ENCODE measurements around the gene PRPF8.

The PRPF8 gene

DNA sequence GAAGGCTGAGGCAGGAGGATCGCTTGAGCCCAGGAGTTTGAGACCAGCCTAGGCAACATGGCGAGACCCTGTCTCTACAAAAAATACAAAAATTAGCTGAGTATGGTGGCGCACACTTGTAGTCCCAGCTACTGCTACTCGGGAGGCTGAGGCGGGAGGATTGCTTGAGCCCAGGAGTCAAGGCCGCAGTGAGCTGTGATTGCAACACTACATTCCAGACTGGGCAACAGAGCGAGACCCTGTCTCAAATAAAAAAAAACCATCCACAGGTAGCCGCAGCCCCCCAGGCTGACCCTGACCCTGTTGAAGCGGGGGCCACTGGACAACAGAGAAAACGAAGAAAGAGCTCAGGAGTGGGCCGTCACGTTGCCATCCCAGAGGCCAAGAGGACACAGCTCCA lies 60.0 kb downstream of the PRPF8 start:
- DNase-seq: no peak

DNA sequence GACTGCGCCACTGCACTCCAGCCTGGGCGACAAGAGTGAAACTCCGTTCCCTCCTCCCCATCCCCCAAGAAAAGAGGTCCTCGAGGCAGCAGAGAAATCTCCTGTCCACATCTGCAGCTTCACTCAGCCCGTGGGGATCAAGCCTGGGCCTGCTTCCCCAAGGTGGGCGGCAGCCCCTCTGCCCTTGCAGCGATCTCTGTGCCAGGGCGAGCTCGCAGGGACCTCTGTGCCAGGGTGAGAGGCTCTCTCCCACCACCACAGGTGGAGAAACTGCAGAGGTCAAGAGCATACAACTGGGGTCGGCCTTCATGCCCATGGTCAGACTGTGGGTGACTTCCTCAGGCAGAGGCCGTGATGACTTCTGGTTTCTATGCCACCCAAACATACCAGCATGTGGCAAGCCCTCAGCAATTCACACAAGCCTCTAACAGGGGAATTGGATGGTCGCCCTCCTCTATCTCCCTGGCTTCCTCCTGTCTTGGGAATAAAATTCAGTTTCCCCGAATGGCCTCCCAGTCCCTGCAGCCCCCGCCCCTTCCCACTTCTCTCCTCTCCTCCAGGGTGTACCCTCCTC lies 61.5 kb downstream of the PRPF8 start:
- no peak for DNase-seq

DNA sequence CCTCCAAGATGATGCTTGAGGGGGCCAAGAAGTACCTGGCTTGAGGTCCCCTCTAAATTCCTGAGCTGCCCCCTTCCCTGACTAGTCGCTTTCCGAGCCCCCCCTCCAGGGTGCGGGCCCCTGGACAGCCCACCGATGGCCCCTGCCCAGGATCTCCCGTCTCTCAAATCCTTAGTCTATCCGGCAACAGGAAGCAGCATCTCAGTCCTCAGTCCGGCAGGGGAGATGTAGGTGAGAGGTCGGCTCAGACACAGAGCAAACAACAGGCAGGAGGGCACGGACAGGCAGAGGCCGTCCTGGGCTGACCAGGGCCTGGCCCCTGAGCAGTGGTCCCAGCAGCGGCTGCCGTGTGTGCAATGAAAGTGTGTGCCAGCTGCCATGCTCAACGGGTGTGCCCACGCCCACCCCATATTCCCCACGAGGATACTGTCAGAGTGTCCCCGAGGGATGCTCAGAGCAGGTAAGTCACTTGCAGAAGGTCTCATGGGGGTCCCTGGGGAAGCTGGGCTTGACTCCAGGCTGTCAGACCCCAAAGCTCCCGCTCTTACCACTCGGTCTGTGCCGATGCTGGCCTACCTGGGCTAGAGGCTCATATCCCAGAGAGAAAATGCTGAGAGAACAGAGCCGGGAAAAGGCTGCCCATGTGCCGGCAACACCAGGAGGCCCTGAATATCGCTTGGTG lies 63.3 kb downstream of the PRPF8 start:
- DNase-seq: no peak

DNA sequence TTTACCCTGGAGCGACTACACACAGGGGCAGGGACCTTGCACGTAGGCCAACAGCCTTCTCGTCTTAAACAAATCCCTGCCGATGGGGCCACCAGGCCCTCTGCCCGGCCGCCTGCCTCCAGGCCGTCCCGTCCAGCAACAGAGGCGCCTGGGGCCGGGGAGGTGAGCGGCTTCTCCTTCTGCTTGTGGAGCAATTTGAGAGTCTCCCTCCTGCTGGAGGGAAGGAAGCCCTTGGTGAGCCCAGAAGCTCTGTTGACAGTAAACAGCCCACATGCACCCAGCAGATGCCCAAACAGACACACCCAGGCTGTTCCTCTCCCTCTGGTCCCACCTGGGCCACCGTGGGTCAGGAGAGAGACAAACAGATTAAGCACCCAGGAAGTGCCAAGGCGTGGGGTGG lies 64.2 kb downstream of the PRPF8 start:
- no peak for DNase-seq

DNA sequence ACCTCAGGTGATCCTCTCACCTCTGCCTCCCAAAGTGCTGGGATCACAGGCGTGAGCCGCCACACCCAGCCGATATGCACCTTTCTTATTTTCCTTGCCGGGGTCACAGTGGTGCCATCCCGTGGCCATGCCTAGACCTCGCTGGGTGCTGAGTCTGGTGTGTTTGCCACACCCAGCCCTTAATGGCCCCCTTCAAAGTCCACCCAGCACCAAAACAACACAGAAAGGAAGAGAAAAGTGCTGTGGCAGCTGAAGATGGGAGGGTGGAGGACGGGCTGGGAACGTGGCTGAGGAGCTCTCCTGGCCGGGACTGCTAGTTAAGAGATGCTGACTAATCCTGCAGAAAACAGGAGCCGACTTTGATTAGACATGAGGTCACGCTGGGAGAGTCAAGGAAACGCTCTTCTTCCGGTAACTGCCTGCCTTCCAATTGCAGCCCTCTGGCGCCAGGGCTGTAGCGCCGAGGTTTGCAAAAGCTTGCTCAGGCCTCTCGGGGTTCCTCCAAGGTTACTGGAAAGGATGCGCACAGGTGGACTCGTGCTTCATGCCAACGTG lies 67.0 kb downstream of the PRPF8 start:
- no peak for DNase-seq

DNA sequence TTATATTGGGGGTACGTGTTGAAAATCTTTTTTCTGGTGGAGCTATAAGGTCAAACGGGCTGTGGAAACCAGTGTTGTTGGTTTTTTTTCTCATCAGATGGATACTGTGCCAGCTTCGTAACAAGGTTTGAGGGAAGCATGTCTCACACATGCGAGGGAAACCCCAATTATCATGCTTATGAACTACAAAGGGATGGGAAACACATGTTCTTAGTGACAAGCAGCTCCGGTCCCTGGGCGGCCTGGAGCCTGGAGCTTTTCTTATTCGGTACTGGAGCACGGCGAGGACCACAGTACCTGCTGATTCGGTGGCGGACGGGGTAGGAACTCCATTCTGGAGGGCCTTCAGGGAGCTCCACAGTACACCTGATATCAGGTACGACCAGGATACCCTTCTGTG lies 68.6 kb downstream of the PRPF8 start:
- DNase-seq: no peak

DNA sequence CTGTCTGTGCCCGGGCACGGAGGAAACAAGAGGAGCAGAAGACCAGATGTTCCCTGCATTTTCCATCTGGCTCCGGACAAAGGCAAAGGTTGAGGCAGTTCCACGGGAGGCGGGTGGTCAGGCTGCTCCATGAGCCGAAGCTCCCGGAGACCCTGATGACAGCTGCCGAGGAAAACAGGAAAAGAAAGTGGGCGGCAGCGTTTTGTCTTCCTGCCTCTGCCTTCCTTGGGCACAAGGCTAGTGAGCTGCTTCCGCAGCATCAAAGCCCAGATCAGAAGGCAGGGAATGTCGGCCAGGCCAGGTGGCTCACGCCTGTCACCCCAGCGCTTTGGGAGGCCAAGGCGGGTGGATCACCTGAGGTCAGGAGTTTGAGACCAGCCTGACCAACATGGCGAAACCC lies 72.3 kb downstream of the PRPF8 start:
- no peak for DNase-seq

DNA sequence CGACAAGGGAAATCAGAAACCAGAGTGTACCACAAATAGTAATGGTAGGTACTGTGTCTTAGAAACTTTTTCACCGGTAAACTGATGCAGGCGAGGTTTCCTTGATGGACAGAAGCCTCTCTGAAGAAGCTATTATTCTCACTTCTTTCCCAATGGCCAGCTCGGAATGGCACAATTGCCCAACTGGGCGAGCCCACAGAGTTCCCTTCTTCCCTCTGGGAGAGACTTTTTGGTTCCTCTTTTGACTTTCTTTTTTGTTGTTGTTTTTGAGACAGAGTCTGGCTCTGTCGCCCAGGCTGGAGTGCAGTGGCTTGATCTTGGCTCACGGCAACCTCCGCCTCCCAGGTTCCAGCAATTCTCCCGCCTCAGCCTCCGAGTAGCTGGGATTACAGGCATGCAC lies 73.0 kb downstream of the PRPF8 start:
- no peak for DNase-seq

DNA sequence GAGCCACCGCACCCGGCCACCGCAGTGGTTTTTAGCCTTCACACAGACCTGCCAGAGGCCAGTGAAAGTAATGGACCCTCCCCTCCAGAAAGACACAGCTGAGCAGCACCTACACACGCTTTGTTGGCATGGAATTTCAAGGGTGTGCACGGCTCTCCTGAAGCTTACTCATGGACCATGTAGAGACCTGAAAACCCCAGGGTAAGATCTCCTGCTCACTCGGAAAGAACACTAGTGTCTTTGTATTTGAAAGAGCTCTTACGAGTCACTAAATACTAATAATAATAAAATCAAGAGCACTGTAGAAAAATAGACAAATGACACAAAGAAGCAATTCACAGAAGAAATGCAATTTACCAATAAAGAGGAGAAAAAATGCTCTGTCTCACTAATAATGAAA lies 76.0 kb downstream of the PRPF8 start:
- DNase-seq: no peak

DNA sequence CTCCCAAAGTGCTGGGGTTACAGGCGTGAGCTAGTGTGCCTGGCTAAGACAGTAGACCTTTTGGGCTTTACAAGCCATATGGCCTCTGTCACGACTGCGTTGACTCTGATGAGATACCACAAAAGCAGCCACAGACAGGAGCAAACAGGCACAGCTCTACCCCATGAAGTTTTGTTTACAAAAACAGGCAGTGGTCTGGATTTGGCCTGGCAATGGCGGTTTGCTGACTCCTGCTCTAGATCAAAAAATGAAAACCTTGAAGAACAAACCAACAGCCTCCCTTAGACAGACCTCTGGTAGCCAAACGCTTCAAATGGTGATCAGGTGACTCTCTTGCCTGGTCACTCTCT lies 76.7 kb downstream of the PRPF8 start:
- DNase-seq: no peak

DNA sequence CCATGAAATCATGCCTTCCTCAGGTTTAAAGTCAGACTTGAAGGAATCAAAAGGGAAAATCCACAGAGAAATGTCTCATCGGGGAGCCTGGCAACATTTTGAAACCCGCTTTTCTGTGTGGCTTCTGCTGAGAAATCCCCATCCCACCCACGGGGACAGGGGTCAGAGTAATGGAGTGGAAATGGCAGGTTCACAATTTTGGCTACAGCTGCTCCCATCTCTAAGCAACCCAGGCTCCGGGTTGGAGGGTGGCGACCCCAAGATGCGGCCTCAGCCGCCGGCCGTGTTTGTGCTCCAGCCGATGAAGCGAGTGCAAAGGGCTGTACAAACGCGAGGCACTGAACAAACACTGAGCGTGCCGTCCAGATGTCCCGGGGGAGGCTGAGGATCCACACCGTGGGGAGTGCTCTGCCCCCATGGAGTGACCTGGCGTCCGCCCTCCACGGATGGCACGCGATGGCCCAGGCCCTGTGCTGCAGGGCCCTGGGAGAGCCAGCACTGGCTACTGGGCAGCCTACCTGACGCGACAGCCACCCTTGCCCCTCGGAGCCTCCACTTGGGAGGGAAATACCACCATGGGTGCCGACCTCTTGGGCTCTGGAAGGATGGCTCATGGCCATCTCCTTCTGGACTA lies 78.2 kb downstream of the PRPF8 start:
- DNase-seq: no peak

DNA sequence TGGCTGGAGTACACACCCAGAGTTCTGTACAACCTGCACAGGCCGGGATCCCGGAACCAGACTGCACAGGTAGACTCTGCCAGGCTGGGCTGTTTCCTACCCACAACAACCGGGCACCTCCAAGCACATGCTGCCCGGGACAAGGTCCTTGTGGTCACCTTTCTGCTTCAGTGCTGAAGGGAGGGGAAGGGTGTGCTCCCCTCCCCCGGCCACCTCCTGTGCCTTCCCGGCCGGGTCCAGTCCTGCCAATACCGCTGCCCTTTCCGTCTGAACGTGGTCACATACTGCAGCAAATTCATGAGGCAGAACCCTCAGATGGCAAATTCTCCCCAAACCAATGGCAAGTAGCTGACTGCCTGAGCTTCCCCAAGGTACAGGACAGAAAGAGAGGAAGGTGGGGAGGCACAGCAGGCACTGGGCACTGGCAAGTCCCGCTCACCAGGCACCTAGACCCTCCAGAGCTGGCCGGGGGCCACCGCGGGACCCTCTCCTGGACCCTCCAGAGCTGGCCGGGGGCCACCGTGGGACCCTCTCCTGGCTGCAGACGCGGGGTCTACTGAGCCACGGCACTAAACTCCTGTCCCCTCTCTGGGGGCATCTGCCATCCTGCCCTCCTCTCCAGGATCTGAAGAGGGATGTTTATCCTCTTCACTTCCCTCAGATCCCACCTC lies 78.9 kb downstream of the PRPF8 start:
- no peak for DNase-seq

DNA sequence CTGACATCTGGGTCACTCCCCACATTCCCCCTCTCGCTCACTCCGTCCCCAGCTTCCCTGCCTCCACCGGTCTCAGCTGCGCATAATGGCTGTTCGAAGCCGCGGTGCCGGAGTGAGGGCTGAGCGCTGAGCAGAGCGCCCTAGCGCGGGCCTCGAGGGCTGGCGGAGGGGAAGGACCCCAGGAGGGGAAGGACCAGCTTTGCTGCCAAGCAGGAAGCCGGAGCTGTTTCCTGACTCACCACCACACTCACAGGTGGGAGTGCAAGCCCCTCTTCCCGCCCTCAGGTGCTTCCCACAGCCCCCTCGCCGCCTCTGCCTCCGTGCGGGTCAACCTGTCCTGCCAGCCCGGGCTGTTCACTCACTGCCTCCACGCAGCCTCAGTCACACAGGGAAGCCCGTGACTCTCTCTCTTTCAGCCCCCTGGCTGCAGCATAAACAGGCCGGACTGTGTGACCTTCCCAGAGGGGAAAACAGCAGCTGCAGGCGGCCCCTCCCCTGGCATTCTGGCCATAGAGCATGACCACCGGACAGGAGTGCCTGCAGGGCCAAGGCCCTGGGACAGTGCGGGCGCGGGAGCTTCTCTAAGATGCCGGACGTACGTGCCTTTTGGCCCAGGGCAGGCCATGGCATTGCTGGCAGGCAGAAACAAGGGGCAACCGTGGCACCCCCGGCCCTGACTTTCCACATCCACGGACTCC lies 79.7 kb downstream of the PRPF8 start:
- no peak for DNase-seq

DNA sequence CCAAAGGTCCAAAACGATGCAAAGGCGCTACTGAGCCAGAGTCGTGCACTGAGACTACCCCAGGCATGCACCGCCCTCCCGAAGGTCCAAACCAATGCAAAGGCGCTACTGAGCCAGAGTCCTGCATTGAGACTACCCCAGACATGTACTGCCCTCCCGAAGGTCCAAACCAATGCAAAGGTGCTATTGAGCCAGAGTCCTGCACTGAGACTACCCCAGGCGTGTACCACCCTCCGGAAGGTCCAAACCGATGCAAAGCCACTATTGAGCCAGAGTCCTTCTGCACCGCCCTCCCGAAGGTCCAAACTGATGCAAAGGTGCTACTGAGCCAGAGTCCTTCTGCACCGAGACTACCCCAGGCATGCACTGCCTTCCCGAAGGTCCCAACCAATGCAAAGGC lies 83.1 kb downstream of the PRPF8 start:
- no peak for DNase-seq
